Right atrium auricular region (tissue), 2 donors: ENCODE results near the gene SCARB1. TPM values are rescaled to one million over a fixed set of nuclear protein-coding genes. Genes with fewer than 3 reads are reported as not detected.
A peak's percentile ranks its signal among the peaks of the same experiment; 100 is the strongest.

ENCODE experiments used
- DNase-seq: peaks from one replicate; pipeline ENCODE4 v3.0.0-alpha.2; 2019; ENCODE audit warnings: low spot score
- H3K27ac ChIP-seq, 2 donors: fragments of 200-600 bp; sonication (generic); 1 replicate in 1 of 2; 2 replicates in 1 of 2; pipeline ENCODE4 v1.5.1; 2016 to 2019
- H3K27me3 ChIP-seq, 2 donors: fragments of 200-600 bp; sonication (generic); one replicate each; pipeline versions ENCODE4 v1.5.1 to v1.6.0; 2017 to 2019
- H3K36me3 ChIP-seq: fragments of 200-600 bp; sonication (generic); one replicate; pipeline ENCODE4 v1.5.1; 2016
- H3K4me1 ChIP-seq, 2 donors: fragments of 200-600 bp; sonication (generic); one replicate each; pipeline versions ENCODE4 v1.5.1 to v1.6.0; 2017 to 2019
- H3K4me3 ChIP-seq, 2 donors: fragments of 200-600 bp; sonication (generic); 1 replicate in 1 of 2; 2 replicates in 1 of 2; pipeline ENCODE4 v1.5.1; 2017 to 2019; ENCODE audit warnings: mild to moderate bottlenecking in 1 of 2, moderate library complexity in 1 of 2
- H3K9me3 ChIP-seq, 2 donors: fragments of 200-600 bp; sonication (generic); one replicate each; pipeline ENCODE4 v1.5.1; 2019
- CTCF ChIP-seq, 2 donors: fragments of 200-600 bp; sonication (generic); IDR thresholded peaks; one replicate each; pipeline ENCODE4 v1.5.1; 2019; ENCODE audit warnings: antibody characterized with exemption in 2 of 2
- total RNA-seq, 2 donors: library from RNA; depleted of rRNA; stranded (reverse); fragments of >200 nt; gene quantifications; one replicate each; pipeline ENCODE4 v1.1.0, GENCODE V29; 2016

Gene SCARB1
- total RNA-seq, 2 donors from 2014 or later, result 14.9 to 22.6 TPM

DNA sequence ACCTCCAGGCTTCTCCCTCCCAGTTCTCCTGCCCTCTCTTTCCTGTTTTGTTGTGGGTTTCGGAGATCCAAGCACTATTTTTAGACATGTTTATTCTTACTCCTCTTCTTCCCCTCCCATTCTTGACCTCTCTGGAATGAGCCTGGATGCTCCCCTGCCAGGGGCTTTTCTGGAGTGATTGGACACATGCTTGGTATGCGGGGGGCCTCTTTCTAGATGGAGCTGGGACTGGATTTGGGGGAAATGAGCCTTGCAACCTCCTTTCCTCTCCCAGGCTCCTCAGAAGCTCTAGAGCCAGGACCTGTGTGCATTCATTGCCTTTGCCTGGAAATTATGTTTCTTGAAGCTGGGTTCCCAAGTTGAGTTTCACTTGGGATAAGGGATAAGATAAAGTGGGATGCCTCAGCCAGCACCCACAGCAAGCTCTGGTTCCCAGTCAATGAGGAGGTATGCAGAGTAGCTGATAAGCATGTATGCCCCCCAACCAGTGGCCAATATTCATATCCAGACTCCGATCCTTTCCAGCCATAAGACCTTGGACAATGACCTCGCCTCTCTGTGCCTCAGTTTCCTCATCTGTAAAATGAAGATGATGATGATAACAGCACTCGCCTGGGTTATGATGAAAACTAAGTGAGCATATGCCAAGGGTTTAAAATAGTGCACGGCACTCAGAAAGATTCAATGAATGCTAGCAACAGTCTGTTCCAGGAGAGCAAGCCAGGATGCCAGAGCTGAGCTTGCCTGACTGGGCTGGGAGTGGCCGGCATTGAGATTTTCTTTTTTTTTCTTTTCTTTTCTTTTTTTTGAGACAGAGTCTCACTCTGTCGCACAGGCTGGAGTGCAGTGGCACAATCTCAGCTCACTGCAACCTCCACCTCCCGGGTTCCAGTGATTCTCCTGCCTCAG lies 97.8 kb downstream of the SCARB1 start:
- no peak for DNase-seq
- Histone ChIP-seq H3K9me3 (peaks cover 0 to 11% of the 10 kb centered on the region in 2 donors), H3K27me3 (no peaks in the 10 kb centered on the region), H3K4me1 (peaks cover 0 to 58% of the 10 kb centered on the region in 2 donors), H3K36me3 (no peaks in the 10 kb centered on the region), H3K4me3 (no peak overlapping the region), H3K27ac (peak overlapping the region; percentile 68 to 79)
- TF ChIP-seq CTCF (IDR thresholded peaks at IDR 0.05), result no peak

- Histone ChIP-seq H3K36me3 (no peaks in the 10 kb centered on the region), H3K4me1 (peaks cover 2 to 66% of the 10 kb centered on the region in 2 donors), H3K27ac (peak overlapping the region; percentile 68 to 79), H3K9me3 (peaks cover 0 to 11% of the 10 kb centered on the region in 2 donors), H3K27me3 (no peaks in the 10 kb centered on the region), H3K4me3 (no peak overlapping the region)
- TF ChIP-seq CTCF (IDR thresholded peaks at IDR 0.05), result no peak
- DNase-seq, result no peak
Measured at GRCh38 chr12:124764870-124765580, 98.6 kb downstream of the SCARB1 start.

- no peaks in the 10 kb centered on the region for H3K27me3 ChIP-seq
- peaks cover 3 to 71% of the 10 kb centered on the region in 2 donors for H3K4me1 ChIP-seq
- peak; percentile 26 to 80 for TF ChIP-seq CTCF (IDR thresholded peaks at IDR 0.05)
- no peak overlapping the region for H3K4me3 ChIP-seq
- H3K27ac ChIP-seq, result peak overlapping the region; percentile 68 to 79
- H3K9me3 ChIP-seq, result peaks cover 0 to 11% of the 10 kb centered on the region in 2 donors
- DNase-seq, result no peak
- no peaks in the 10 kb centered on the region for H3K36me3 ChIP-seq
Measured at GRCh38 chr12:124764451-124764850, 99.2 kb downstream of the SCARB1 start.

DNA sequence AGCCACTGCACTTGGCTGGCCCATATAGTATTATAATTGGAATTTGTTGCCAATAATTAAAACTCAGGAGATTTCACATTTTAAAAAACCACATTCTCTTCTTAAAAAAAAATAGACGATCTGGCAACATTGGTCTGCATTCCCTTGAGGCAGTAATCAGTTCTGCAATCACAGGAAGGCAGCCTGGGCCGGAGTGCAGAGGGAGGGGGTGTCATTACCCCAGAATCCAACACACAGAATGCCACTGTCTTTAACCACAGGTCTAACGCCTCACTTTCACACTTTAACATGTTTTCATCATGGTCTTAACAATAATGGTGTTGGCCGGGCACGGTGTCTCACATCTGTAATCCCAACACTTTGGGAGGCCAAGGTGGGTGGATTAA lies 100.1 kb downstream of the SCARB1 start:
- Histone ChIP-seq H3K27ac (peak overlapping the region in 1 of 2 donors; percentile 68), H3K4me1 (peaks cover 3 to 80% of the 10 kb centered on the region in 2 donors), H3K4me3 (no peak overlapping the region), H3K9me3 (peaks cover 0 to 11% of the 10 kb centered on the region in 2 donors), H3K27me3 (no peaks in the 10 kb centered on the region), H3K36me3 (no peaks in the 10 kb centered on the region)
- TF ChIP-seq CTCF (IDR thresholded peaks at IDR 0.05), result no peak
- DNase-seq, result no peak

GRCh38 chr12:124762791-124763593 lies 100.7 kb downstream of the SCARB1 start:
- no peak for DNase-seq
- peaks cover 0 to 11% of the 10 kb centered on the region in 2 donors for H3K9me3 ChIP-seq
- H3K4me3 ChIP-seq, result no peak overlapping the region
- TF ChIP-seq CTCF (IDR thresholded peaks at IDR 0.05), result no peak
- no peak overlapping the region for H3K27ac ChIP-seq
- H3K4me1 ChIP-seq, result peaks cover 3 to 86% of the 10 kb centered on the region in 2 donors
- no peaks in the 10 kb centered on the region for H3K36me3 ChIP-seq
- no peaks in the 10 kb centered on the region for H3K27me3 ChIP-seq
